GM12891 (cell line): ENCODE data around the gene TMTC1.

Source experiments
- PAX5 ChIP-seq: IDR thresholded peaks from 2 replicates; pipeline ENCODE4 v1.6.1; 2011; ENCODE audit warnings: low read length, moderate library complexity, mild to moderate bottlenecking; ENCODE audit not compliant: insufficient read depth, severe bottlenecking
- POLR2A ChIP-seq: IDR thresholded peaks from 2 replicates; pipeline ENCODE4 v1.6.1; 2011; ENCODE audit warnings: low read depth, low read length, control low read depth
- TAF1 ChIP-seq: IDR thresholded peaks from 2 replicates; pipeline ENCODE4 v1.6.1; 2011; ENCODE audit warnings: low read depth, low read length, control low read depth

GRCh38 chr12:29732593-29732992, 51.1 kb downstream of the TMTC1 start:
- no peak for TF ChIP-seq POLR2A
- TF ChIP-seq TAF1, result no peak
- no peak for TF ChIP-seq PAX5
